Skin epidermis (tissue), 12 donors: ENCODE measurements around the gene NME8.

Source experiments
- H3K27ac ChIP-seq, 21 experiments: fragments of 200-600 bp; sonication (generic) in 11 of 21; one replicate each; pipeline ENCODE4 v1.5.0; 2020; ENCODE audit warnings: mild to moderate bottlenecking in 3 of 21, inconsistent platforms in 2 of 21, moderate library complexity in 2 of 21
- H3K4me3 ChIP-seq, 7 experiments: fragments of 200-600 bp; sonication (generic) in 2 of 7; one replicate each; pipeline ENCODE4 v1.5.0; 2020; ENCODE audit warnings: inconsistent platforms in 2 of 7, mild to moderate bottlenecking in 2 of 7, moderate library complexity in 1 of 7

The NME8 gene

GRCh38 chr7:37899712-37900247, 51.4 kb downstream of the NME8 start:
- no peak overlapping the region for H3K27ac ChIP-seq
- no peak overlapping the region for H3K4me3 ChIP-seq

DNA sequence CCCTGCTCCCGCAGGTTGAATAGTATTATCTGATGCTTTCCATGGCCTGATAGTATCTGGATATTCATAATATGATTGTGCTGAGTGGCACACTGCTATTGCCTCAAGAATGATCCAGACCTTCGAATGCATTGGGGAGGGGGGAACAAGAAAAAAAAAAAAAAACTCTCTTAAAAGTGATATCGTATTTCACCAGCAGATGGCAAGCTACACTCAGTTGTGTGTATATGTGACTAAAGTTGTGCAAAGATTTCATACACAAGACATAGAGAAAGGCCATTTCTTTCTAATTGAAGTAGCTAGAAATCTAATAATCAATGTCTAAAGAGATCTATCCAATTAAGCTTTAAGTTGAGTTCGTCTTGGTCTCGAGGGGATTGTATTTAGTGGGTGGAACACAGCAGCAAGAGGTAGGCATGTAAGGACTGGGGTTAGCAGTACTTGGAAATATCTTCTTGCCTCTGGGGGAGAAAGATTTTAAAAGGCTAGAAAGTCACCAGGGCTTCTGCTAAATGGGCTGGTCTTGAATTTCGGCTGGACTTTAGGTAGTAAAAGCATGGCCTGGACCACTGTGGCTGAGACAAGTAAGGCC, 52.9 kb downstream of the NME8 start:
- H3K27ac ChIP-seq = no peak overlapping the region
- no peak overlapping the region for H3K4me3 ChIP-seq

DNA sequence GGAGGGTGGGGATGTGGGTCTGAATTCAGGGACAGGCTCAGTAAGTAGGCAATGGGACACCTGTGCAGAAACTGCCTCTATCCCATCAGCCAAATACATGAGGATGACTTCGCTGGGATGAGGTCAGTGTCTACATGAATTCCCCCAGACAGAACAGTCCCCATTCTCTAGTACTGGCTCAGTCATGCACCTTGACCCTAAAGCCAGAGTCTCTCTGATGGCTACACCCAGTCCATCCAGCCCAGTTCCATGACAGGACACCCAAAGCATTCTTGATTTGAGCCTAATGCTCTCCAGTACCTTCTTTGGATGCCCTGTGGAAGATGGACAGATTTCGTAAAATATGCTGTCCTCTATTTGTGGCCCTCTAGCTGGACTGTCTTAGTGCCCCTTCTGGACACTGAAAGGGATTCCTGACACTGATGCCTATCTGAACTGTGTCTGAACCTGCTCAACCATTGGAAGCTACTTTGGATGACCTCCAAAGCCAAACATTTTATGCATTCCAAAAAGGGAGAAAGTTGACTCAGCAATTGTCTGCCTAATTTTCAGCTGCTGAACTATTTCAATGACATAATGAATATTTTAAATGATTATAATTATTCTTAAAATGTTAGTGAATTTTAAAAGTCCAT, 53.6 kb downstream of the NME8 start:
- no peak overlapping the region for H3K4me3 ChIP-seq
- H3K27ac ChIP-seq = no peak overlapping the region

DNA sequence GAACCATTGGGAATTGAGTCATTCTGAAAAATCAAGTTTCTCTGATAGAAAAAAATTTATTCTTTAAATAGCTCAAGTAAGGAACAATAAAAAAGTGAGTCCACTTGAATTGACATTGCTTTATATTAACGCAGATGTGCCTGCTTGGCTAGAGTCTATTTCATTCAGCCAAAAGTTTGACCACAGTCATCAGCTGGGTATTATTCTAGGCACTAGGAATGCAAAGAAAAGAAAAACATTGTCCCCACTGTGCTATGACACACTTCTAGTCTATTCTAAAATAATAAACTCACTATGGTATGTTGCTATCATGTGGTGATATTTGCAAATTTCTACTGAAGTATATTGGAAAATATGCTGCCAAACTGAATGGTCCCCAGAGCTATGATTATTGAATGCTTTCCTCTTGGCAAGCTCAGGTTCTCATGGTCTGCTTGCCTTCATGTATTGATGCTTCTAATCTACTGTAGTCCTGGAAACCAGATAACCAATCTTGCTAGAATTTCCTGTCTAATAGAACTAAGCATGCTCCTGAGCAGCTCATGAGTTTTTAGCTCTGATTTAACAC, 59.9 kb downstream of the NME8 start:
- H3K4me3 ChIP-seq = no peak overlapping the region
- H3K27ac ChIP-seq = no peak overlapping the region

DNA sequence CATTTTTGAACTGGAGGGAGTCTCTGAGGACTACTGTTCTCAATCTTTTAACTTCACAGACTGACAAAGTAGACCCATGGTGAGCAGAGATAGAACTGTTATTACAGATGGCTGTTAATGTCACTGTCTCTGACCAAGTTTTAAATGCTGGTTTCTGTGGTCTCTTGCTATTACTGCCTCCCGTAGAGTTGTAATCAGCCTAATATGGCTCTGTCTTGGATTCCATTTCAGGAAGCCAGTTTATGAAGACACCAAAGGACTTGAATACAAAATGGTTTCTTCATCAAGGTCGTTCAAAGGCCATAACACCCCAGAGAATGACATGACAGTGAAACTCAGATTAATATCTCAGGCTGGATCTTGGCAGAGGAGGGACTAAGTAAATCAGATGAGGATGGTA, 64.4 kb downstream of the NME8 start:
- H3K27ac ChIP-seq = no peak overlapping the region
- no peak overlapping the region for H3K4me3 ChIP-seq

DNA sequence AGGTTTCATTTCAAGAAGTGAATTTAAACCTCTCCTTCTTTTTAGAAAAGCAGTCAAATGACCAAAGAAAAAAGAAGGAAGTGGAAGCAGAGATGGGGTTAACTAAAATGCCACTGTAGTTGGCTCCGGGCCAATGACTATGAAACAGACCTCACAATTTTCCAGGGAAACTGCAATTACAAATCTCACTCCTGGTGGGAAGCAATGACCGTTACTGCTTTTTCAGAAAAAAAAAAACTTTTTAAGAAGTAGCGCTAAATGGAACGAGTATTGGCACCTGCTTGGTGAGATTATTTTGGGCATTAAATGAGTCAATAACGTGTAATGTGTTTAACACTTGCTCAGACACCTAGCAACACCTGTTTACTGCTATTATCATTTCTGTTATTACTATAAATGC, 67.0 kb downstream of the NME8 start:
- Histone ChIP-seq H3K27ac (no peak overlapping the region), H3K4me3 (no peak overlapping the region)

DNA sequence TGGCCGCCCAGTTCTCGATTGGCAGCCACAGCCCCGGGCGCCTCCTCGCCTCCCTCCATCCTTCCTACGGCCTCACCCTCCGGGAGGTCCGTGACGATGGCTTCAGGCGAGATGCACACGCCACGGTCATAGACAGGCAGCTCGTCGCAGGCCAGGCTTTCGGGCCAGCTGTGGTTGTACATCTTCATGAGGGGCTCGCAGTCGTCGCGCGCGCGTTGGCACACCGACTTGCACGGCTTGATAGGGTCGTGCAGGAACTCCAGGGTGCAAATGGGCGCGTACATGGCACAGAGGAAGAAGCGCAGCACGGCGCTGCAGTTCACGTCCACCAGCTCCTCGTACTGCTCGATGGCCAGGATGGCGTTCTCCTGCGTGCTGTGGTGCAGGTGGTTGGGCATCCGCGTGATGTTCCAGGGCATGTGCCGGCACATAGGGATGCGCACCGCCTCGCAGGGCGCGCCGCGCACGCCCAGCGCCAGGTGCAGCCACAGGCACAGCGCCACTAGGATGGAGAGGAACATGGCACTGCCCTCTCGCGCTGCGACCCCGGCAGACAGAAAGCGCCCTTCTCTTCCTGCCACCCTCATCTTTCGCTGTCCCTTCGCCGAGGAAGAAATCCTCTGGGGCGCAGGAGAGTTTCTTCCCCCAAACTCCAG, 67.7 kb downstream of the NME8 start:
- Histone ChIP-seq H3K4me3 (peak overlapping the region; percentile 12 to 31 (median 20)), H3K27ac (no peak overlapping the region)

- Histone ChIP-seq H3K4me3 (peak within 1 kb of the TSS; percentile 12 to 31 (median 20)), H3K27ac (no peak within 1 kb of the TSS)
Measured at GRCh38 chr7:37916673-37917660, 68.6 kb downstream of the NME8 start, which contains the start of gene SFRP4. Gene SFRP4, minus strand, starts transcription at chr7:37916817. Its CDS starts 280 bp downstream, at chr7:37916537.

DNA sequence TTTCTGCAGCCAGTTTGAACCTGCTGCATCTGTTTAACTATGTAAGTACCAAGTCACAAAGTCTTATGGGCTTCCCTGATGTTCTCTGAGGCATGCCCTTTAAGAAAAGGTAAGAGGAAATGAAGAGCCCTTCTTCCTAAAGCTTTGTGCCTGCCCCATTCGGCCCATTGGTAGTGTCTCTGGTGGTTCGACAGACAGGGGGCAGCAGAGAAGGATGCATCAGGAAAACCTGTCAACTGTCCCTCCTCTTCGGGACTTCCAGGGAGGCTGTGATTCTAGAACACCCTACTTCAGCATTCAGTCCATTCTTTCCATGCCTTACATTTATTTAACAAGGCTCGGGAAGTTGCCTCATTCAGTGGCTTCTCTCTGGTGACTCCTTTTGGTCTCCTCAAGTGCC, 70.1 kb downstream of the NME8 start:
- Histone ChIP-seq H3K27ac (no peak overlapping the region), H3K4me3 (no peak overlapping the region)

DNA sequence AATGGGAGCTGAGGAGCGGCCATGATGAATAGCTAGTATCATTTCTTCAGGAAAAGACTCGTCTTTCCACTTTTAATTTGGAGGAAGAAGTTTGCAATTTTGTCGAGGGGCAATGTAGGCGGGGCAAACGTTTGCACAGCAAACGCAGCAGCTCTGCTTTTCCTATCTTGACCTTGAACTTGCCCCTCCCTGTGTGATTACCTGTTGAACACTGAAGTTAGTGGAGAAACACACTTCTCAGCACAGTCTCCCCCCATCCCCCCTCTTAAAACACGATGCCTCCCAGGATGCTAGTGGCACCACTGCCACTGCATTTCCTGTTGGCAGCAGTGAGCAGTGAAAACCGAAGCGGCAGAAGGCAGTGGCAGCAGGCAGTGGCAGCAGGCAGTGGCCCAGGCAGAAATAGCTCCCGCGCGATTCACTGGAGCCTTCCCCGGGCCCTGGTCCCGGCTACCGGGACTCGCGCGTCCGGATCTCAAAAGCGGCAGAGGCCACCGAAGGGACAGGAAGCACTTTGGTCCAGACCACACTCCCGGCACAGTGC, 72.0 kb downstream of the NME8 start, which contains the start of gene EPDR1:
Gene EPDR1 (plus strand): TSS at position 336 of the 544 bp plus-strand sequence. CDS start 300 bp downstream, outside the sequence.
- Histone ChIP-seq H3K27ac (peak within 1 kb of the TSS in 12 of 21 experiments; percentile 6 to 76 (median 54)), H3K4me3 (peak within 1 kb of the TSS; percentile 29 to 49 (median 42))

DNA sequence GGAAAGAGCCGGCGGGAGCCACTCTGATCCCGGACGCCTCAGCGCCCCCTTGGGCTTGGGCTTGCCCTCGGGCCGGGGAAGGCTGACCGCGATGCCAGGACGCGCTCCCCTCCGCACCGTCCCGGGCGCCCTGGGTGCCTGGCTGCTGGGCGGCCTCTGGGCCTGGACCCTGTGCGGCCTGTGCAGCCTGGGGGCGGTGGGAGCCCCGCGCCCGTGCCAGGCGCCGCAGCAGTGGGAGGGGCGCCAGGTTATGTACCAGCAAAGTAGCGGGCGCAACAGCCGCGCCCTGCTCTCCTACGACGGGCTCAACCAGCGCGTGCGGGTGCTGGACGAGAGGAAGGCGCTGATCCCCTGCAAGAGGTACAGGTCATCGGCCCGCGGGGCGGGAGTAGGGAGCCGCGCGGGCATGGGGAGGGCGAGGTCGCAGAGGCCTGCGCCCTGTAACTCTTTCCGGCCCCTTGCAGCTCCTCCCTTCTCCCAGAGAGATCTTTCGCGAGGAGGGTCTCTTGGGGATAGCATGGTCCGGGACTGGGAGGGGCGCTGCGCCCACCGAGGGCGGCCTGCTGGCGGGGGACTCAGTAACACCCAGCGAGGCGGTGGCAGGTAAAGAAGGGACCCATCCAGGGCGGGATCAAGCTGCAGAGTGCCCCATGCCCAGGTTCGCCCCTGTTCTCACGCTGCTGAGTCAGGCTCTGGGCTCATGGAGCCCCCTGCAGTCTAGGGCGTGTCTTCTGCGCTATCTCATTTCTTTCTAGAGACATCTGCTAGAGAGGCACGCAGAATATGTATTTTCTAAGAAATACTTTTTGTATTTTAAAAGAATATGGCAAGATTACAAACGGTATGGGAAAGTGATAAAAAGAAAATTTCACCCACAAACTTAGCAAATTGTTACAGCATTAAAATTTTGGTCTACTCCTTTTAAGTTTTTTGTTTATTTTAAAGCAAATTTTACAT, 72.7 kb downstream of the NME8 start:
- H3K27ac ChIP-seq = peak overlapping the region in 12 of 21 experiments; percentile 6 to 76 (median 54)
- peak overlapping the region; percentile 29 to 49 (median 42) for H3K4me3 ChIP-seq

DNA sequence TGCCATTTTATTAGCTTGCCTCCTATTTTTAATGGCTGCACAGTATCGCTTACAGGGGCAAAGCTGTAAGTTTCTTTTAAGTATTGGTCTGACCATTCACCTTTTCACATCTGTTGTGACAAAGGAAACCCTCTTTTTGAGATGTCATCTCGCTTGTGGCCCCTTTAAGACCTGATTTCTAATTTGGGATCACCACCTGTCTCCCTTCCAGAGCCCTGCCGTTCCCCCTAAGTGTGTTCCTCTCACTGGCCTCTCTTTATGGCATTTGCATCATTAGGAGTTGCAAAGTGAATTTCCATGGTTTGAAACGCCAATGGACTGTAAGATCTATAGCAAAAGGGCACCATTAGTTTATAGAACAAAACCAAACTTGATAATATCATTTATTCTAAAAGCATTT, 73.5 kb downstream of the NME8 start:
- no peak overlapping the region for H3K27ac ChIP-seq

DNA sequence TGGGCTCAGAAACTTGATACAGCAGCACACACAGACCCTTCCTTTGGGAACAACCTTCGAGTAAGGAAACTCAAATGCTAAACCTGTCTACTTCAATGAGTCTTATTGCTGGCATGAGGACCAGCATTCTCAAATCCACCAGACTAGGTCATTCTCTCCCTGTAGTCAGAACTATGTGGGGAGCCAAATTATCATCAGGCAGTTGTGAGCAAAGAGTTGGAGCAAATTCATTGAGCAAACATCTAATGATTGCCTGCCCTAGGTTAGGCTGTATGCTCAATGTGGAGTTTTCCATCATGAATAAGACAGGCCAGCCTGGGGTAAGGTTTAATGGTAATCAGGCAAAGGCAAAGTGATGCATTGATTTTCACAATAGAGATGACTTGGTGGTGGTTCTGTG, 75.6 kb downstream of the NME8 start:
- no peak overlapping the region for H3K4me3 ChIP-seq

More for the DNA sequence above, 73.5 kb downstream of the NME8 start:
- no peak overlapping the region for H3K4me3 ChIP-seq

GRCh38 chr7:37924491-37925041, 76.2 kb downstream of the NME8 start:
- no peak overlapping the region for H3K4me3 ChIP-seq
- H3K27ac ChIP-seq = no peak overlapping the region

More for the DNA sequence above, 75.6 kb downstream of the NME8 start:
- H3K27ac ChIP-seq = no peak overlapping the region

DNA sequence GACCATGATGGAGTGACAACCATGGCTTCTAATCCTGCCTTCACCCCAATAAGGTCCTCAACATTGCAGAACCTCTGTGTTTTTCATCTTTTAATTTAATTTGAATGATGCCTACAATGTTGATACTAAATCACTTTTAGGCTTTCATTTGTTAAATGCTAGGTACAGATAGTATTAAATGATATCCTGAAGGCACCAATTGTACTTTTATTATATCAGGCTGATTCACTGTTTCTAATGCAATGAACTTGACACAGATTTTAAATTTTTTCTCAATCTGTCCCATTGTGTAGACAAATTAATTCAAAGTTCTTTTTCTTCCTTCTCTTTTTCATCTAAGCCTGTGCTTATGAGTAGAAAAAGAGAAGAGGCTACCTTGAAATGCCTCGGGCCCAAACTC, 77.2 kb downstream of the NME8 start:
- Histone ChIP-seq H3K4me3 (no peak overlapping the region), H3K27ac (no peak overlapping the region)

DNA sequence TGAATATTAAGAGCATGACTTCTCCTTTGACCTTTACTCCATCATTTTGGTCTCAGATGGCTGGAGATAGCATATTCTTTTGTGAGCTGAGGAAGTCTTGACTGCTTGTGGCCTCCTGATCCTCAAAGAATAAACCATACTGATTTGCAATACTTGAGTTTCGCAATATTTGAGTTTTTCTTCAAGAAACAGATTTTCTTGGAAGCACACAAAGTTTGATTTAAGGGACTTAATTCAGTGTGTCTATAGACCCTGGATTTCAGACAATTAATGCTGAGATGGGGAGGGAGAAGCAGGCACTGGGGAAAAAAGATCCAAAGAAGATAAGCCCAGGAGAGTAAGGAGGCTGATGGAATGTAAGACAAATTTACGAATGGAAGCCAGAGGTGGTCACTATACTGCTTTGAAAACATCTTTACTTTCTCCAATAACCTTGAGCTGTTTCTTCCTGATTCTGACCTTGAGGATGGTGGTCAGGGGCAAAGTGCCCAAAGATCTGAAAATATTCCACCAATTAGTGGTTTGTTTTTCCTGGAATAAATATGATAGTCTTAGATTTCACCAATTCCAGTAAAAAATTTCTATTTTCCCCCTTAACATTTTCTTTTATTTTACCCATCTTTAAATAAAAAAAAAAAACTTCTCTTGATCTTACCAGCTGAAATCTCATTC, 79.5 kb downstream of the NME8 start:
- Histone ChIP-seq H3K27ac (no peak overlapping the region), H3K4me3 (no peak overlapping the region)

DNA sequence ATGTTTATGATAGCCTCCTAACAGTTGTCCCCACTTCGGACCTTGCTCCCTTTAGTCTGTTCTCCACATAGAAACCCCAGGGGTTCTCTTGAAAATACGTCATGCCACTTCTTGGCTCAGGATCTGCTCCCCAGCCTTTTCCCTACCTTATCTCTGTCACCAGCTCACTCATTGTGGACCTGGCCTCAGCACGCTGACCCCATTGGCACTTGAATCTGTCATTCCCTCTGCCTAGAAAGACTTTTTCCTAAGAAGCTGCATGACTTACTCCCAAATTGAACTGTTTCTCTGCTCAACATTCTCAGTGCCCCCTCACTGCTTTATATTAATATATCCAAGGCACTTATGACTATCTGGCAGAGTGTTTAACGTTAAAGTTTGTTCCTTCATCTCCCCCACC, 80.5 kb downstream of the NME8 start:
- Histone ChIP-seq H3K4me3 (no peak overlapping the region), H3K27ac (no peak overlapping the region)
